ENCODE results near the gene OR2T35.

OR2T35 gene

DNA sequence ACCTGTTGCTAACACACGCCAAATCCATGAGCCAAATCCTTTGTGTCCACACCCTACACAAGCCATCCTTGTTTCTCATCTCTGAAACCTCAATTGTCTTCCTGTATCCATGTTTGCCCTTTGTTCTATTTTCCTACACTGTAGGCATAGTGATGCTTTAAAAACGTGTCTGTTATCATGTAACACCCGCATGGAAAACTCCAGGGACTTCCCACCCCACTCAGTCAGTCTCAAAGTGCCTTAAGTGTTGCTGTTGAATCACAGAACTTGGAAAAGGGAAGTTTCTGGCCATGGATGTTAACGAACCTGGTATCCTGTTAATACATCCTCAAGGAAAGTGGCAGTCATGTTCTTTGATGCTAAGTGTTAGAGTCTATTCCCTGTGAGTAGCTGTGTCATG, 19.9 kb downstream of the OR2T35 start:
- no peak for DNase-seq

DNA sequence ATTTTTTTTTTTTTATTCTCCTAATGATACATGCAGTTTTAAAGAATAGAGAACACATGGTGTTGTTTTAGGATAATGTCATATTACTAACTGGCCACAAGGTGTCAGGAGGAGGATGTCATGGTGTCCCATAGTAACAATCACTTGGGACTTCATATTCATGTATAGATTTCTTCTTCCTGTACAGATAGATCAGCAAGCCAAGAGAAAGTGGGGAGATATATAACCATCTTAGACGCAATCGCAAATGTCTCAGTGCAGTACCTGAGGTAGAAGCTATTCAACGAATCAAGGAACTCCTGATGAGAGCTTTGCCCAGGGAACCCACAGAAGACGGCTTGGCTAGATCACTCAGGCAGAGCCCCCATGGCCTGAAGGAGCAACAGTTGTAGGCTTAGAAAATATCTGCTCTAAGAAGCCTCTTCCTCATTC, 22.5 kb downstream of the OR2T35 start:
- DNase-seq: no peak

DNA sequence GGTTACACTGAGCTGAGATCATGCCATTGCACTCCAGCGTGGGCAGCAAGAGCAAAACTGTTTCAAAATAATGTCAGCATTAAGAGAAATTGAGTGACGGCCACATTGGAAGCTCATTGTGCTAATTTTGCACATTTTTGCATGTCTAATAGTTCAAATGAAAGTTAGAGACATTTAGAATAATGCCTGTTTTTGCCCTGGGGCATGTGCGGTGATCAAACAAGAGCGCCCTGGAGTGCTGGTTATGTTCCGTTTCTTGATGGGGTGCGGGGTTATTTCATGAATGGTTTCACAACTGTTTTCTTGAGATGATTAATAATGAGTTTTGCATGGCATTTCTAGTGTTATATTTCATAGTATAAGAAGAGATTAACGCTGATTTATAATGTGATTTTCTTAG, 23.3 kb downstream of the OR2T35 start:
- no peak for DNase-seq

DNA sequence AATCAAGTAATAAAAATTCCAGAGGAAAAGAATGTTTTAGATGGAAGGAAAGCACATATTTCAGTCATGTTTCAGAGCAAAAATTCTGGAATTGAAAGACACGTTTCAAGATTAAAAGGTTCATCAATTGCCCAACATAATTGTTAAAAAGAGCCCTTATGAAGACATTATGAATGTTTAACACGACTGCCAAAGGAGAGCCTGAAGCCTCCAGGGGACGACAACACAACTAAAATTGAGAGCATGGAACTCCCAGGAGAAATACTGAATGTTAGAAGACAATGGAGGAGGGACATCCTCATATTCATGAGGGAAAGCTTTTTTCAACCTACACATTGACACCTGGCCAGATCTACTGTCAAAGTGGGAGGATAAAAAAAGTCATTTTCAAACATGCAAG, 26.2 kb downstream of the OR2T35 start:
- peak; percentile 78 for DNase-seq

DNA sequence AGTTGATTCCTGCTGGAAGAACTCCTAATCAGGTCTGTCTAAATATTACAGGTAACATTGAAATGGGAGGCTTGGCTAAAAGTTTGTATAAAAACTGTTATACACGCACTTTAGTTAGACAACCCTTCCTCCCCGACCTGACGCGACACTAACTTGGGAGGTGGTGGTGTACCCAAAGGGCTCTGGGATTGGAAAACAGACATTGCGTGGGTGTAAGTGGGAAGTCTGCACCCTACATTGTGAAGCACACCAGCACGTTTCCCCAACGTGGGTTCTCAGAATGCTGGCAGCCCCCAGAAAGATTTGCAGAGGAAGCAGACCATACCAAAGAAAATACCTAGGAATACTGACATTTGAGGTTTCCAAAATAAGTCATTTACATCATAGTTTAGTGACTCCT, 27.0 kb downstream of the OR2T35 start:
- DNase-seq: no peak

DNA sequence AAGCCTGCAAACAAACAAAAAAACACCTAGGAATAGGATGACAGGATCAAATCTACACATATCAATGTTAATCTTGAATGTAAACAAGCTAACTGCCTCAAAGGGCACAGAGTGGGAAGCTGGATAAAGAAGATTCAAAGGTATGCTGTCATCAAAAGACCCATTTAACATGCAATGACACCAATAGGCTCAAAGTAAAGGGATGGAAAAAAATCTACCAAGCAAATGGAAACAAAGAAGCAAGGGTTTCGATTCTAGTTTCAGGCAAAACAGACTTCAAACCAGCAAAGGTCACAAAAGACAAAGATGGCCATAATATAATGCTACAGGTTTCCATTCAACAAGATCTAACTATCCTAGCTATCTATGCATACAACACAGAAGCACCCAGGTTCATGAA, 31.3 kb downstream of the OR2T35 start:
- no peak for DNase-seq

DNA sequence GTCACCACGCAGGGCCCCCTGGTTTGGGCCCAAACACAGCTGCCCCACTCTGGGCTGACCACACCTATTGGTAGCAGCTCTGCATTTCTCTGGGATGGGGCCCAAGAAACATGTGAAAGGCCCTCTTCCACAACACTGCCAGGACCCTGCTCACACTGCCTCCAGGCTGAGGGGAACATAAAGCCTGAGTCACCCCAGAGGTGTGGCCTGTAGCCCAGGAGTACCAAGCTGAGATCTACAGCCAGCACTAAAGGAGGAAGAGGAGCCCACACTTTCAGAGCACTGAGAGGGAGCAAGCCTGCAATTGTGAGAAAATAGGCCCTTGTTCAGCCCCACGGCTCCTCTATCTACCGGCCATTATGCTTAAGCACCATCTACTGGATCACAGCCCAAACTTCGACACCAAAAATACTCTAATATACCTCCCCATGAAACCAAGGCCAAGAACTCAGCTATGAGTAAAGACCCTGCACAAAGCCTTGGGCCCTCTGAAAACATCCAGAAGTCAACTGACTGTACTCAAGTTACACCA, 33.1 kb downstream of the OR2T35 start:
- DNase-seq: peak; percentile 36

DNA sequence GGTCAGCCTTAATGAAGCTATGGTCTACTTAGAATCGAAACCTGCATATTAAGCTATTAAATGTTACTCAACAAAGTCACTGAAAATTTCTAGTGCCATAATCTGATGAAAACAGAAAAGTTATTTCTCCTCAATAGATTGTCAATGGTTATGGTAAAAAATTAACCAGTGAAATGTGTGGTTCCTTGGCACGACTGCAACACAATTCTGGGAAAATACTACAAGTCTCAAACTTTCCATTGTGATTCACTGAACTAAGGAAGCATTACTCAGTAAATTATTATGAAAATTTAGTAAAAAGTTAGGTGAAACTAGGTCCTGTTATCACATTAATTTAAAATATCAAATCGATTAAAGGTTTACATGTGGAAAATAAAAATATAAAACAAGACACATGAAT, 34.8 kb downstream of the OR2T35 start:
- DNase-seq: no peak

DNA sequence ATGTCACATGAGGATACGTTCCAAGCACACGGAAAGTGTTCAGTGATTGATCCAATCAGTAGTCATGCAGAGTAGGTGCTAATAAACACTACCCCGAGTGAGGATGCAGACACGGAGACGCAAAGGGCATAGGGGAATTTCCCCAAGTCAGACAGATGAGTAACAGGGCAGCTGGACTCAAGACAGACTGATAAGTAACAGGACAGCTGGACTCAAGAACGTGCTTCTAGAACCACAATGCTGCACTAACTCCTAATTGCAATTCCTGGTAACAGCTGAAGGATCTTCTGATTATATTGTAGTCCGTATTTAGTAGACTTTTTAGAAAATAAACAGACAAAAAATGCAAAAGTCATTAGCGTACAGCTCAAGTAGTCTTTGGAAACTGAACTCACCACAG, 45.7 kb downstream of the OR2T35 start:
- DNase-seq: no peak

DNA sequence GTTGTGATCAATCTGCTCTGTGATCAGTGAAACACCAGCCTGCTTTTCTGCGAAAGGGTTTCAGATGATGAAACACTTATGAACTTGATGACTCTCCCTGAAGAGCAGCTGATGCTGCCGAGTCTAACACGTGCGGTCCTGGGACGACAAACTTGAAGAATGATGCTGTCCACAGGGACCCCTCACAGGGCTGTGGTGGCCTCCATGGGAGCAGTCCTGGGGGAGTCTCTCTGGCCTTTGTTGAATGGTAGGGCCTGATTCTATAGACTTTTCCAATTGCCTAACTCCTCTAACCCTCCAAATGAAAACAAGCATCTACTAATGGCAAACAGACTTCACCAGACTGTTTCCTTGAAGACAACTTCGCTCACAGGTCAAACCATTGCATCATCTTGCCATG, 47.5 kb downstream of the OR2T35 start, which contains the start of gene OR2T10:
OR2T10 (minus strand) TSS at position 112 of the 400 bp plus-strand sequence. CDS start 3,932 bp downstream, outside the sequence.
- no peak for DNase-seq

DNA sequence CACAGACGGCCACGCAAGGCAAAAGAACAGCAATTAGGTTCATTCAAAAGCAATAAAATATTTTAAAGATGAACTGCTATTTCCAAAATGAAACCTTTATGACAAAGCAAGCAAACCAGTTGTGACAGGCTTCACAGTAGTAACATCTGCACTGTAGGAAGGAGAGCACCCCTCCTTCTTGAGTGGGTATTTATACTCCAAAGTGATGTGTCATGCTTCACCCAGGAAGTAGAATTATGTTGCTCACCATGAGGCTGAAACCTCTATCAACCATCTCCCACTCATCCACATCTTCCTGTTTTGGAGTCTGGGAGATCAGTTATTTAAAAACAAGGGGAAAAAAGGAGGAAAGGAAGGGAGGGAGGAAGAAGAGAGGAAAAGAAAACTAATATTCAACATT, 48.5 kb downstream of the OR2T35 start:
- no peak for DNase-seq

DNA sequence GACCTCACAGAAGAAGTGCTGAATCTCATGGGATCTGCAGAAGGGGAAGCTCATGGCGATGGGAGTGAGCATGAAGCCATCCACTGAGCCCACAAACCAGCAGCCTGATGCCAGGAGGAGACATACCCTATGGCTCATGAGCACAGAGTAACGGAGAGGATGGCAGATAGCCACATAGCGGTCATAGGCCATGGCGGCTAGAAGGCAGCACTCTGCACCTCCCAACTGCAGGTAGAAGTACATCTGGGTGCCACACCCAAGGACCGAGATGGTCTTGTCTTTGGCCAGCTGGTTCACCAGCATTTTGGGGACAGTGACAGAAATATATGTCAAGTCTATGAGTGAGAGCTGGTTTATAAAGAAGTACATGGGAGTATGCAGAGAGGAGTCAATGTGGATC, 51.9 kb downstream of the OR2T35 start:
- DNase-seq: no peak

DNA sequence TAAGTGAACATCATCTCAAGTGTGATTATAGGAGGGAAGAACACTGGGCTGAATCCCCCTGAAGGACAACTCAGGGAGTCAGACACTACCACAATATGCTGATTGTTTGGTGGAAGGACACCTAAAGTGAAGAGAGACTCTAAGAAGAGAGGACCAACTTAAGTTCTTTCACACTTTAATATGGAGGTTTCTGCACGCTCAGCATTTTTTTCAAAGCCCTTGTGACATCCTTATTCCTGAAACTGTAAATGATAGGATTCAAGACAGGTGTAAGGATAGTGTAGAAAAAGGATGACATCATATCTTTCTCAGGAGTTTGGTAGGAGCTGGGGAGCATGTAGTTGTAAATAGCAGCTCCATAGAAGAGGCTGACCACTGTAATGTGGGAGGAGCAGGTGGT, 52.4 kb downstream of the OR2T35 start:
- DNase-seq: no peak

DNA sequence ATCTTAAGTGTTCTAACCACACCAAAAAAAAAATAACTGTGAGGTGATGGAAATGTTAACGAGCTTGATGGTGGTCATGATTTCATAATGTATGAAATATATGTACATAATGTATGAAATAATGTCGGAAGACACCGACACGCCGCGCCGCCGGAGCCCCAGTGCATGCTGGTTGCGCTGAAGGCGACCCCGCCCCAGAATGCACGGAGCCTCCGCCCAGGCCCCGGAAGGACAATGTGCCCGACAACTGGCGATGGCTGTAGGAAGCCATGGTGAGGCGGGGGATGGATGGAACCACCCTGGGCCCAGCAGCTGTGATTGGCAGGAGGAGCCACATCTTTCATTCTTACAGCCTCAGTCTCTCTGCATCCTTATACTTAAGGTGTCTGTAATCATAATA, 55.0 kb downstream of the OR2T35 start:
- no peak for DNase-seq

DNA sequence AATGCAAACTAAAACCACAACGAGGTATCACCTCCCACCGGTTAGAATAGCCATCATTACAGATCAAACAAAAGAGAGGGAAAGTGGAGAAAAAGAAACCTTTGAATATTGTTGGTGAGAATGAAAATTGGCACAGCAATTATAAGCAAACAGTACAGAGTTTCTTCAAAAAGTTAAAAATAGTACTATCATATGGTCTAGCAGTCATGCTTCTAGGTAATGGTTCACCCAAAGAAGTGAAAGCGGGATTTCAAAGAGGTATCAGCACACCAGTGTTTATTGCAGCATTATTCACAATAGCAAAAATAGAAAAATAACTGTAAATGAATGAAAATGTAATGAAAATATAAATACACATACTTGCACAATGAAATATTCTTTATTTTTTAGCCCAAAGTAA, 55.7 kb downstream of the OR2T35 start:
- no peak for DNase-seq
